A673 (cell line): ENCODE data around the gene XAF1. TPM values are rescaled to one million over a fixed set of nuclear protein-coding genes. Genes with fewer than 3 reads are reported as not detected.
"Not testable (repeated sequence)": the region's sequence is repeated elsewhere in the genome, so short reads cannot be mapped to it uniquely, and the experiment has no call there.

ENCODE experiments used
- BruUV-seq: library from RNA; stranded (reverse); fragments of 400-500 nt; replicated peaks from 2 replicates; lab custom pipeline; 2021; lab: Mats Ljungman, UMichigan
- CTCF ChIA-PET: fragments of 300-600 bp; sonication (Branson Sonifier 250); formaldehyde crosslinking; loops from one replicate; lab custom pipeline; 2022; ENCODE audit warnings: antibody characterized with exemption; lab: Charles Lee
- POLR2A ChIA-PET: fragments of 300-600 bp; sonication (Branson Sonifier 250); formaldehyde crosslinking; loops from one replicate; lab custom pipeline; 2022; ENCODE audit warnings: antibody characterized with exemption; ENCODE audit not compliant: low non-redundant PET; lab: Charles Lee
- DNase-seq: peaks from one replicate; pipeline ENCODE4 v3.0.0-alpha.2; 2015; ENCODE audit warnings: low spot score
- H3K27ac ChIP-seq: fragments of 200-600 bp; sonication (generic); 2 replicates; pipeline ENCODE4 v1.5.1; 2016; ENCODE audit warnings: mixed run types, low read depth, mild to moderate bottlenecking, mixed read lengths, antibody characterized with exemption, low read length; ENCODE audit not compliant: poor library complexity, severe bottlenecking
- H3K27me3 ChIP-seq: fragments of 200-600 bp; sonication (generic); replicated peaks from 2 replicates; pipeline ENCODE4 v1.6.1; 2017; ENCODE audit warnings: mixed run types, low read depth, mild to moderate bottlenecking, mixed read lengths, antibody characterized with exemption, low read length; ENCODE audit not compliant: insufficient read depth, poor library complexity
- H3K36me3 ChIP-seq: fragments of 200-600 bp; sonication (generic); 2 replicates; pipeline ENCODE4 v1.6.1; 2016; ENCODE audit warnings: mixed run types, mild to moderate bottlenecking, mixed read lengths, antibody characterized with exemption, low read length; ENCODE audit not compliant: insufficient read depth, poor library complexity, severe bottlenecking
- H3K4me1 ChIP-seq: fragments of 200-600 bp; sonication (generic); 2 replicates; pipeline ENCODE4 v1.6.1; 2017; ENCODE audit warnings: mixed run types, mild to moderate bottlenecking, mixed read lengths, antibody characterized with exemption, low read length; ENCODE audit not compliant: insufficient read depth, poor library complexity, severe bottlenecking
- H3K4me3 ChIP-seq: fragments of 200-600 bp; sonication (generic); 2 replicates; pipeline ENCODE4 v1.5.1; 2016; ENCODE audit warnings: low read depth, mixed run types, mild to moderate bottlenecking, mixed read lengths, low read length; ENCODE audit not compliant: poor library complexity, severe bottlenecking
- H3K9me3 ChIP-seq: fragments of 200-600 bp; sonication (generic); 2 replicates; pipeline ENCODE4 v1.6.1; 2016; ENCODE audit warnings: mixed run types, low read depth, mild to moderate bottlenecking, mixed read lengths, antibody characterized with exemption, low read length; ENCODE audit not compliant: poor library complexity, severe bottlenecking
- EZH2 ChIP-seq: fragments of 200-600 bp; sonication (generic); IDR thresholded peaks from 2 replicates; pipeline ENCODE4 v1.6.1; 2017; ENCODE audit warnings: borderline replicate concordance, low read depth, mild to moderate bottlenecking, mixed read lengths, antibody characterized with exemption, low read length; ENCODE audit not compliant: poor library complexity, severe bottlenecking
- intact Hi-C: fragments of 100-400 bp; cut with micrococcal nuclease; formaldehyde crosslinking; loops from one replicate; pipeline ENCODE4 v1.10.0; 2022; ENCODE audit not compliant: unreplicated experiment
- total RNA-seq: library from RNA; stranded (reverse); gene quantifications from 2 replicates; pipeline ENCODE4 v1.2.3, GENCODE V29; 2021
- TF ChIP-seq, protein P1 (sequence below): fragments of 300-800, 200-600 bp; sonication (generic); conservative IDR thresholded peaks from 2 replicates; pipeline ENCODE4 v1.5.1; 2017; ENCODE audit warnings: low read depth, mild to moderate bottlenecking, antibody characterized with exemption, low read length, moderate library complexity, mixed read lengths

Gene XAF1
- total RNA-seq, 1 experiment from 2014 or later: not detected

- intact Hi-C loops: no loop called here
- no peak overlapping the region for H3K27ac ChIP-seq
- DNase-seq: no peak
- POLR2A ChIA-PET: no interaction called here
- H3K36me3 ChIP-seq: no peaks in the 10 kb centered on the region
- BruUV-seq: no TSS peak
- CTCF ChIA-PET: no interaction called here
- no peak for TF ChIP-seq EZH2
- TF ChIP-seq, protein P1, sequence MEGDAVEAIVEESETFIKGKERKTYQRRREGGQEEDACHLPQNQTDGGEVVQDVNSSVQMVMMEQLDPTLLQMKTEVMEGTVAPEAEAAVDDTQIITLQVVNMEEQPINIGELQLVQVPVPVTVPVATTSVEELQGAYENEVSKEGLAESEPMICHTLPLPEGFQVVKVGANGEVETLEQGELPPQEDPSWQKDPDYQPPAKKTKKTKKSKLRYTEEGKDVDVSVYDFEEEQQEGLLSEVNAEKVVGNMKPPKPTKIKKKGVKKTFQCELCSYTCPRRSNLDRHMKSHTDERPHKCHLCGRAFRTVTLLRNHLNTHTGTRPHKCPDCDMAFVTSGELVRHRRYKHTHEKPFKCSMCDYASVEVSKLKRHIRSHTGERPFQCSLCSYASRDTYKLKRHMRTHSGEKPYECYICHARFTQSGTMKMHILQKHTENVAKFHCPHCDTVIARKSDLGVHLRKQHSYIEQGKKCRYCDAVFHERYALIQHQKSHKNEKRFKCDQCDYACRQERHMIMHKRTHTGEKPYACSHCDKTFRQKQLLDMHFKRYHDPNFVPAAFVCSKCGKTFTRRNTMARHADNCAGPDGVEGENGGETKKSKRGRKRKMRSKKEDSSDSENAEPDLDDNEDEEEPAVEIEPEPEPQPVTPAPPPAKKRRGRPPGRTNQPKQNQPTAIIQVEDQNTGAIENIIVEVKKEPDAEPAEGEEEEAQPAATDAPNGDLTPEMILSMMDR: no peak
- H3K27me3 ChIP-seq: peaks cover 27% of the 10 kb centered on the region
- H3K9me3 ChIP-seq: peaks cover 4% of the 10 kb centered on the region
- no peaks in the 10 kb centered on the region for H3K4me1 ChIP-seq
- H3K4me3 ChIP-seq: no peak overlapping the region
Measured at GRCh38 chr17:6815775-6816174, 59.9 kb downstream of the XAF1 start.

- H3K27me3 ChIP-seq: peaks cover 30% of the 10 kb centered on the region
- POLR2A ChIA-PET, H3K36me3 ChIP-seq, H3K9me3 ChIP-seq, intact Hi-C loops, CTCF ChIA-PET, H3K27ac ChIP-seq, H3K4me1 ChIP-seq, BruUV-seq, H3K4me3 ChIP-seq, DNase-seq: not testable (repeated sequence)
Measured at GRCh38 chr17:6816368-6816767, 60.5 kb downstream of the XAF1 start.

DNA sequence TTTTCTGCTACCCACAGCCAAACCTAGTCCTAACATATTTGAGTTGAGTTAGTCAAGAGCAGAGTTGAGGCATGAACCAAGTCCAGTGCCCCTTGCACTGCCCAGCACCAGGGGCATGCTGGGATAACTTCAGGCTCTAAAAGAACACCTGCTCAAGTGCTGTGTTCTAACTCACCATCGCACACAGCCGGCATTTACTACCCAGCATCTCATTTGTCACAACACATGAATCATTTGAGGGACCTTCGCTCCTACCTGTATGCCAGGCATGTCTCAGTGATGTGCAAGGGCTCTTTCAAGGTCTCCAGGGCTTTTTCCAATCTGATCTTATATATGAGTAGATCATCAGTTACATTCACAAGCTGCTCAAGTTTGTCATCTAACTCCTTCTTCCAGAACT lies 63.1 kb downstream of the XAF1 start:
- Histone ChIP-seq H3K27ac (no peak overlapping the region), H3K9me3 (peaks cover 4% of the 10 kb centered on the region), H3K27me3 (peaks cover 44% of the 10 kb centered on the region), H3K4me3 (no peak overlapping the region), H3K36me3 (no peaks in the 10 kb centered on the region), H3K4me1 (no peaks in the 10 kb centered on the region)
- TF ChIP-seq, protein P1: no peak
- TF ChIP-seq EZH2: no peak
- intact Hi-C loops: no loop called here
- ChIA-PET POLR2A (no interaction called here), CTCF (no interaction called here)
- no TSS peak for BruUV-seq
- no peak for DNase-seq

GRCh38 chr17:6823011-6823442 lies 67.2 kb downstream of the XAF1 start:
- Histone ChIP-seq H3K27ac (no peak overlapping the region), H3K9me3 (peaks cover 4% of the 10 kb centered on the region), H3K4me3 (no peak overlapping the region), H3K4me1 (no peaks in the 10 kb centered on the region), H3K27me3 (peaks cover 70% of the 10 kb centered on the region), H3K36me3 (no peaks in the 10 kb centered on the region)
- ChIA-PET POLR2A (no interaction called here), CTCF (interaction anchor here (0.6 kb wide), 1 partner anchor 121 kb away, joined by 6 read pairs; no protein-coding TSS in a partner anchor)
- intact Hi-C loops: no loop called here
- BruUV-seq: no TSS peak
- TF ChIP-seq, protein P1: no peak
- no peak for TF ChIP-seq EZH2
- no peak for DNase-seq
